Esophagus squamous epithelium (tissue), 4 donors: Measurements from ENCODE around the gene ST6GALNAC3.

ENCODE experiments used
- CTCF ChIP-seq, 6 experiments: fragments of 450-650 bp in 4 of 6; fragments of 200-600 bp in 2 of 6; sonication (generic) in 2 of 6; IDR thresholded peaks; one replicate each; pipeline ENCODE4 v1.5.1; 2016 to 2019; ENCODE audit warnings: antibody characterized with exemption in 6 of 6, mild to moderate bottlenecking in 4 of 6, moderate library complexity in 4 of 6
- POLR2A ChIP-seq, 4 donors: fragments of 450-650 bp; IDR thresholded peaks; one replicate each; pipeline ENCODE4 v1.6.1; 2017; ENCODE audit warnings: antibody characterized with exemption in 4 of 4, mild to moderate bottlenecking in 4 of 4, moderate library complexity in 3 of 4

GRCh38 chr1:76640723-76641122 lies 566.2 kb downstream of the ST6GALNAC3 start:
- no peak for TF ChIP-seq CTCF (IDR thresholded peaks at IDR 0.05)
- TF ChIP-seq POLR2A (IDR thresholded peaks at IDR 0.05) = no peak
